ENCODE data around the gene CHKA. TPM values are rescaled to one million over a fixed set of nuclear protein-coding genes. Genes with fewer than 3 reads are reported as not detected.

CHKA gene
- total and polyA plus RNA-seq, 2 experiments from 2014 or later: 37.1 to 94.4 TPM

GRCh38 chr11:68004551-68005335 is 116.4 kb downstream of the CHKA start (continued):
- TF ChIP-seq REST (IDR thresholded peaks at IDR 0.05; ENCODE audit: unreplicated experiment): no peak

DNA sequence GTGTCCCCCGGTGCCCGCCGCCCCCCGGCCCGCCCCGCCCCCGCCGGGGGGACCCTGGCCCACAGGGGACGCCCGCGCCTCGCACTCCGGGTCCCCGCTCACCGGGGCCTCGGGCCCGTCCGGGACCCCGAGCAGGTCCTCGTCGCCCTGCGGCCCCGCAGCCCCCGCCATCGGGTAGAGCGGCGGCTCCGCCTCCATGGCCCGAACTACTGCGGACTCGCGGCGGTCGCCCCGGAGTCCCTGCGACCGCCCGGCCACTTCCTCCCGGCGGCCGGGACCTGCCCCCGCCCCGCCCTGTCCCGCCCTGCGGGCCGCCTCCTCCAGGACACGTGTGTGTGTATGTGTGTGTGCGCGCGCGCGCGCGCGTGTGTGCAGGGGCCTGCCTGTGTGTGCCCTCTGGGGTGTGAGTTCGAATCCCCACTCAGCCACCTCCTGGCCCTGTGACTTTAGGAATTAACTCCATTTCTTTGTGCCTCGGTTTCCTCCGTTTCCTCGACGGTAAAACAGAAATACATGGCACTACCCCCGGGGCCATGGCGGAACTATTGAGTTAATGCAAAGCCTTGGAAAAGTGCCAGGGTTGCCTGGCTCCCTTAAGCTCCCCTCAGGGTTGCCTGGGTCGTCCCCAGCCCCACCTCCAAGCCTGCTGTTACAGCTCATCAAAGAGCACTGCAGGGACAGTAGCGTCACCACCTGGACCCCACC is 117.2 kb downstream of the CHKA start, which contains the start of gene UNC93B1:
TSS of gene UNC93B1 (minus strand) at position 252 of the 705 bp plus-strand sequence. CDS start at position 198, 54 bp downstream.
- Mint-ChIP-seq H3K4me3 (peak within 1 kb of the TSS; percentile 78), H3K9me3 (no peaks in the 10 kb centered on the region; the same call in 2 of the 3 replicates), H3K27ac (no peak within 1 kb of the TSS), H3K36me3 (ENCODE audit: low read depth) (no peaks in the 10 kb centered on the region; the same call in 2 of the 3 replicates), H3K4me1 (peaks cover 11% of the 10 kb centered on the region), H3K27me3 (ENCODE audit: insufficient read depth, low read depth, poor library complexity) (peaks cover 10% of the 10 kb centered on the region)
- H3K27me3 ChIP-seq (ENCODE audit: insufficient read depth): no peaks in the 10 kb centered on the region
- DNase-seq (ENCODE audit: low spot score) (peak; percentile 74), ATAC-seq (peak; percentile 75)
- H3K9me2 ChIP-seq (ENCODE audit: insufficient read depth): no peaks in the 10 kb centered on the region
- no peaks in the 10 kb centered on the region for H3K79me2 ChIP-seq (replicated peaks; ENCODE audit: insufficient read depth)
- peak within 1 kb of the TSS; percentile 84 for H3K4me2 ChIP-seq
- peaks cover 4% of the 10 kb centered on the region for H3K4me1 ChIP-seq (ENCODE audit: insufficient read depth)
- H3K27ac ChIP-seq (ENCODE audit: low read depth): no peak within 1 kb of the TSS
- peak within 1 kb of the TSS; percentile 75 for H3K4me3 ChIP-seq
- peak within 1 kb of the TSS; percentile 96 for H2AFZ ChIP-seq
- no peaks in the 10 kb centered on the region for H3K36me3 ChIP-seq (ENCODE audit: insufficient read depth)
- H4K20me1 ChIP-seq (replicated peaks; ENCODE audit: insufficient read depth): no peaks in the 10 kb centered on the region
- 0 out of 2 replicates have a peak, but pooled peaks cover 8% of the 10 kb centered on the region for H3F3A ChIP-seq (replicated peaks; ENCODE audit: low read depth)
- TF ChIP-seq STAT1 (IDR thresholded peaks at IDR 0.05; ENCODE audit: unreplicated experiment) (no peak), POLR2AphosphoS5 (IDR thresholded peaks at IDR 0.05; ENCODE audit: low read depth) (peak; percentile 58; the same call in 1 of the 2 replicates), ETS1 (IDR thresholded peaks at IDR 0.05) (peak; percentile 15; the same call in 1 of the 2 replicates), CREB1 (CRISPR knock-in tag; IDR thresholded peaks at IDR 0.05; ENCODE audit: low read depth) (peak; percentile 41; the same call in 1 of the 2 replicates), EZH2 (IDR thresholded peaks at IDR 0.05; ENCODE audit: low read depth, unreplicated experiment) (no peak)
